B cell (primary cell): ENCODE data around the gene SLC12A1. TPM values are rescaled to one million over a fixed set of nuclear protein-coding genes. Genes with fewer than 3 reads are reported as not detected.

Experiments
- ATAC-seq: fragments of 200-7000 bp; cut with Tn5 transposase; one replicate; pipeline ENCODE4 v1.10.0; 2021; ENCODE audit warnings: low read depth, mild to moderate bottlenecking, moderate number of reproducible peaks, moderate library complexity
- CTCF ChIA-PET: fragments of 350-600 bp; sonication (Branson Sonifier 250); formaldehyde crosslinking; loops from one replicate; lab custom pipeline; 2021; ENCODE audit warnings: antibody characterized with exemption, inconsistent platforms; lab: Charles Lee
- POLR2A ChIA-PET: fragments of 350-600 bp; sonication (Branson Sonifier 250); formaldehyde crosslinking; loops from one replicate; lab custom pipeline; 2021; ENCODE audit warnings: antibody characterized with exemption; lab: Charles Lee
- DNase-seq: peaks from one replicate; pipeline ENCODE4 v3.0.0; 2013
- H2AFZ ChIP-seq: 2 replicates; pipeline ENCODE4 v1.6.1; 2012; ENCODE audit warnings: mild to moderate bottlenecking, low read depth, low read length; ENCODE audit not compliant: insufficient read depth, poor library complexity, severe bottlenecking
- H3K27ac ChIP-seq, 2 donors: 1 replicate in 1 of 2; 2 replicates in 1 of 2; pipeline ENCODE4 v1.5.1; 2012 to 2013; ENCODE audit warnings: low read length in 2 of 2, mild to moderate bottlenecking in 2 of 2, moderate library complexity in 1 of 2
- H3K27me3 ChIP-seq, 4 experiments: fragments of 200-600 bp in 1 of 4; sonication (generic) in 1 of 4; replicated peaks in 1 of 4; 1 replicate in 2 of 4; 2 replicates in 2 of 4; pipeline versions ENCODE4 v1.6.1 to v1.7.0; 2013 to 2016; ENCODE audit warnings: low read length in 3 of 4, mild to moderate bottlenecking in 2 of 4, mixed read lengths in 1 of 4, moderate library complexity in 1 of 4; ENCODE audit not compliant: insufficient read depth in 4 of 4, control insufficient read depth in 3 of 4; ENCODE audit errors: control extremely low read depth in 1 of 4
- H3K36me3 ChIP-seq, 2 experiments: replicated peaks in 1 of 2; 1 replicate in 1 of 2; 2 replicates in 1 of 2; pipeline versions ENCODE4 v1.6.1 to v1.7.1; 2013; ENCODE audit warnings: low read length in 1 of 2; ENCODE audit not compliant: insufficient read depth in 2 of 2, control insufficient read depth in 1 of 2; ENCODE audit errors: control extremely low read depth in 1 of 2, extremely low read depth in 1 of 2
- H3K4me1 ChIP-seq, 2 donors: fragments of 200-600 bp in 1 of 2; sonication (generic) in 1 of 2; 1 replicate in 1 of 2; 2 replicates in 1 of 2; pipeline versions ENCODE4 v1.5.1 to v1.6.1; 2013 to 2017; ENCODE audit warnings: low read length in 2 of 2; ENCODE audit not compliant: control insufficient read depth in 2 of 2, insufficient read depth in 2 of 2
- H3K4me2 ChIP-seq: replicated peaks from 2 replicates; pipeline ENCODE3; 2012; ENCODE audit warnings: mild to moderate bottlenecking, low read depth, low read length; ENCODE audit not compliant: poor library complexity, severe bottlenecking
- H3K4me3 ChIP-seq, 5 experiments: fragments of 200-600 bp in 1 of 5; sonication (generic) in 1 of 5; 1 replicate in 3 of 5; 2 replicates in 2 of 5; pipeline versions ENCODE4 v1.5.1 to v1.7.0; 2011 to 2016; ENCODE audit warnings: low read length in 4 of 5, mild to moderate bottlenecking in 4 of 5, low read depth in 2 of 5, control low read depth in 1 of 5, moderate library complexity in 1 of 5; ENCODE audit not compliant: insufficient read depth in 1 of 5; ENCODE audit errors: control extremely low read depth in 1 of 5, extremely low read depth in 1 of 5
- H3K79me2 ChIP-seq: fragments of 200-600 bp; sonication (generic); one replicate; pipeline ENCODE4 v1.6.0; 2016; ENCODE audit warnings: low read length; ENCODE audit not compliant: control insufficient read depth, insufficient read depth
- H3K9ac ChIP-seq: fragments of 200-600 bp; sonication (generic); 2 replicates; pipeline ENCODE4 v1.6.1; 2017; ENCODE audit warnings: mild to moderate bottlenecking, low read length, moderate library complexity
- H3K9me3 ChIP-seq, 3 donors: one replicate each; pipeline versions ENCODE4 v1.6.1 to v1.7.1; 2013; ENCODE audit warnings: low read length in 2 of 3; ENCODE audit not compliant: control insufficient read depth in 2 of 3, insufficient read depth in 1 of 3; ENCODE audit errors: control extremely low read depth in 1 of 3
- H4K20me1 ChIP-seq: 2 replicates; pipeline ENCODE4 v1.6.0; 2012; ENCODE audit warnings: mild to moderate bottlenecking, low read length; ENCODE audit not compliant: insufficient read depth, control insufficient read depth, poor library complexity, severe bottlenecking
- H3K27ac Mint-ChIP-seq: one replicate; pipeline ENCODE4 v1.8.0; 2021; ENCODE audit warnings: mixed read lengths
- H3K27me3 Mint-ChIP-seq: one replicate; pipeline ENCODE4 v1.8.0; 2021; ENCODE audit warnings: mixed read lengths
- H3K4me1 Mint-ChIP-seq: one replicate; pipeline ENCODE4 v1.8.0; 2021; ENCODE audit warnings: mixed read lengths
- H3K4me3 Mint-ChIP-seq: one replicate; pipeline ENCODE4 v1.8.0; 2021; ENCODE audit warnings: mixed read lengths
- H3K9me3 Mint-ChIP-seq: one replicate; pipeline ENCODE4 v1.8.0; 2022; ENCODE audit warnings: mixed read lengths; ENCODE audit not compliant: insufficient read depth
- EZH2 ChIP-seq: IDR thresholded peaks from 2 replicates; pipeline ENCODE4 v1.6.1; 2012; ENCODE audit warnings: borderline replicate concordance, low read depth, mild to moderate bottlenecking, moderate library complexity, low read length; ENCODE audit not compliant: insufficient read depth, poor library complexity, severe bottlenecking
- WGBS: methylation state at CpG from one replicate; pipeline ENCODE4 v1.1.5; 2013; ENCODE audit warnings: missing lambda C conversion rate; ENCODE audit not compliant: insufficient coverage; 5-methylcytosine and 5-hydroxymethylcytosine counted together
- intact Hi-C: fragments of 100-400 bp; cut with micrococcal nuclease; formaldehyde crosslinking; loops from one replicate; pipeline ENCODE4 v1.10.0; 2022
- polyA plus RNA-seq: library from polyadenylated mRNA; depleted of rRNA; stranded (reverse); fragments of >200 nt; gene quantifications from 2 replicates; pipeline ENCODE4 v1.2.3, GENCODE V29; 2012
- total RNA-seq, 2 donors: library from RNA; stranded (reverse); fragments of 120-200 nt in 1 of 2; gene quantifications; 1 replicate in 1 of 2; 2 replicates in 1 of 2; pipeline versions ENCODE4 v1.2.3 to v1.2.4, GENCODE V29; 2013 to 2022
- TF ChIP-seq, protein P1 (sequence below): fragments of 200-600 bp; IDR thresholded peaks from one replicate; pipeline ENCODE4 v1.8.0; 2022; ENCODE audit warnings: antibody characterized with exemption, mild to moderate bottlenecking

The SLC12A1 gene
- total and polyA plus RNA-seq, 2 donors (not counting 1 experiment from before 2014, with no cell fraction given): not detected

DNA sequence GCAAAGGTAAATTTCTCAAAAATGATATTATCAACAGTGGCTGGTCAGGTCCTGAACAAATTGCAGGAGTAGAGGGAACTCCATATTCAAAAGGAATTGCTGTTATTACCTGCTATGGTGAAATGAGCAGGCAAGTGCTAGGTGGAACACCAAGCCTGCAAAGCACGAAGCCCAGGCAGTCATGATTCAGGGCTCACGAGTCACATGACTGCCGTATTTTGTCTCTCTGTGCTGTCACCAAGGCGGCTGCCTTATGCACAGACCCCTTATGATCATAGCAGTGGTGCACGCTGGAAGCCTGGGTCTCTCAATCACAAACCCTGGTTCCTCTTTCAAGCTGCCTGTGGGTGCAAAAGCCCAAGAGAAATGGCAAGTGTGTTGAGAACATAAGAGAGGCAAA lies 24.4 kb downstream of the SLC12A1 start:
- CTCF ChIA-PET: no interaction called here
- no peaks in the 10 kb centered on the region for H3K4me1 Mint-ChIP-seq

DNA sequence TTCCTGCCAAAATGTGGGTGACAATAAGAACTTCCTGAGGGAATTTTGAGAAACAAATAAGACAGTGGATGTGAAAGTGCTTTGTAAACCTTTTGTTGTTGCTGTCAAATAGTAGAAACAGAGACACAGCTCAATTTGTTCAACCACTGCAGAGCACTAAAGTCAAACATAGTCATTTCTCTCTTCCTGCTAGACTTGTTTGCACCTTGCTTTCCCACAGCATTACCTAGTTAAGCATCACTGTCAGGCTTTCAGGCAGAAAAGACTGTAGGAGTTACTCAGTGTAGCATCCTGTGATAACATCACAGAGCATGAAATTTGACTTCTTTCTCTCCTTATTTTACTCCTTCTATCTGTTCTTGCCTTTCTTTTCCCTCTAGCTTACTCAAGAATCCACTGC lies 27.1 kb downstream of the SLC12A1 start:
- TF ChIP-seq, protein P1, sequence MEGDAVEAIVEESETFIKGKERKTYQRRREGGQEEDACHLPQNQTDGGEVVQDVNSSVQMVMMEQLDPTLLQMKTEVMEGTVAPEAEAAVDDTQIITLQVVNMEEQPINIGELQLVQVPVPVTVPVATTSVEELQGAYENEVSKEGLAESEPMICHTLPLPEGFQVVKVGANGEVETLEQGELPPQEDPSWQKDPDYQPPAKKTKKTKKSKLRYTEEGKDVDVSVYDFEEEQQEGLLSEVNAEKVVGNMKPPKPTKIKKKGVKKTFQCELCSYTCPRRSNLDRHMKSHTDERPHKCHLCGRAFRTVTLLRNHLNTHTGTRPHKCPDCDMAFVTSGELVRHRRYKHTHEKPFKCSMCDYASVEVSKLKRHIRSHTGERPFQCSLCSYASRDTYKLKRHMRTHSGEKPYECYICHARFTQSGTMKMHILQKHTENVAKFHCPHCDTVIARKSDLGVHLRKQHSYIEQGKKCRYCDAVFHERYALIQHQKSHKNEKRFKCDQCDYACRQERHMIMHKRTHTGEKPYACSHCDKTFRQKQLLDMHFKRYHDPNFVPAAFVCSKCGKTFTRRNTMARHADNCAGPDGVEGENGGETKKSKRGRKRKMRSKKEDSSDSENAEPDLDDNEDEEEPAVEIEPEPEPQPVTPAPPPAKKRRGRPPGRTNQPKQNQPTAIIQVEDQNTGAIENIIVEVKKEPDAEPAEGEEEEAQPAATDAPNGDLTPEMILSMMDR: no peak
- no peak for TF ChIP-seq EZH2
- no peak for ATAC-seq
- H3K27ac Mint-ChIP-seq: no peak overlapping the region

More for the DNA sequence above, 24.4 kb downstream of the SLC12A1 start:
- ATAC-seq (no peak), DNase-seq (no peak)
- TF ChIP-seq EZH2: no peak
- TF ChIP-seq, protein P1: no peak
- H3K4me3 ChIP-seq: no peak overlapping the region
- H3K27ac ChIP-seq: no peak overlapping the region
- H3K27me3 ChIP-seq: no peaks in the 10 kb centered on the region
- Mint-ChIP-seq H3K9me3 (no peaks in the 10 kb centered on the region), H3K27me3 (peaks cover 7% of the 10 kb centered on the region), H3K4me3 (no peak overlapping the region), H3K27ac (no peak overlapping the region)
- no peaks in the 10 kb centered on the region for H3K36me3 ChIP-seq
- intact Hi-C loops: no loop called here
- no peaks in the 10 kb centered on the region for H3K79me2 ChIP-seq
- H3K9me3 ChIP-seq: no peaks in the 10 kb centered on the region
- POLR2A ChIA-PET: no interaction called here
- WGBS: 79% methylated on average over 4 of the region's 5 CpGs
- H3K9ac ChIP-seq: no peak overlapping the region
- H4K20me1 ChIP-seq: no peaks in the 10 kb centered on the region
- H3K4me2 ChIP-seq: no peak overlapping the region
- H3K4me1 ChIP-seq: no peaks in the 10 kb centered on the region
- H2AFZ ChIP-seq: no peak overlapping the region

More for the DNA sequence above, 27.1 kb downstream of the SLC12A1 start:
- no peaks in the 10 kb centered on the region for H3K4me1 Mint-ChIP-seq
- no peaks in the 10 kb centered on the region for H3K4me1 ChIP-seq
- no peak overlapping the region for H3K27ac ChIP-seq
- H3K36me3 ChIP-seq: no peaks in the 10 kb centered on the region
- ChIA-PET CTCF (no interaction called here), POLR2A (no interaction called here)
- H3K9me3 ChIP-seq: no peaks in the 10 kb centered on the region
- H3K4me3 ChIP-seq: no peak overlapping the region
- no peak overlapping the region for H3K9ac ChIP-seq
- H3K4me3 Mint-ChIP-seq: no peak overlapping the region
- H3K4me2 ChIP-seq: no peak overlapping the region
- H3K9me3 Mint-ChIP-seq: no peaks in the 10 kb centered on the region
- no peaks in the 10 kb centered on the region for H4K20me1 ChIP-seq
- intact Hi-C loops: no loop called here
- peaks cover 7% of the 10 kb centered on the region for H3K27me3 Mint-ChIP-seq
- H3K79me2 ChIP-seq: no peaks in the 10 kb centered on the region
- H2AFZ ChIP-seq: no peak overlapping the region
- DNase-seq: no peak
- H3K27me3 ChIP-seq: no peaks in the 10 kb centered on the region
